HepG2 (cell line): Measurements from ENCODE around the gene ARPIN. TPM values are rescaled to one million over a fixed set of nuclear protein-coding genes. Genes with fewer than 3 reads are reported as not detected.

Experiments used
- BCL6 ChIP-seq: IDR thresholded peaks from 2 replicates; pipeline ENCODE4 v1.6.1; 2016; ENCODE audit warnings: missing genetic modification reagents, missing compliant biosample characterization
- CHD4 ChIP-seq: fragments of 200-600 bp; sonication (generic); IDR thresholded peaks from 2 replicates; pipeline ENCODE4 v1.7.0; 2017; ENCODE audit warnings: mild to moderate bottlenecking, low read length, borderline replicate concordance
- EP300 ChIP-seq, 3 experiments: sonication (generic) in 1 of 3; formaldehyde crosslinking in 1 of 3; IDR thresholded peaks; 2 replicates each; pipeline versions ENCODE4 v1.5.1 to v1.6.1; 2011 to 2020; ENCODE audit warnings: low read depth in 2 of 3, low read length in 2 of 3, borderline replicate concordance in 1 of 3, improper control_type of control experiment in 1 of 3, mild to moderate bottlenecking in 1 of 3, missing genetic modification reagents in 1 of 3, moderate library complexity in 1 of 3
- GABPA ChIP-seq, 2 experiments: IDR thresholded peaks; 2 replicates each; pipeline ENCODE4 v1.6.1; 2011 to 2016; ENCODE audit warnings: low read depth in 2 of 2, low read length in 1 of 2, missing biosample characterization in 1 of 2, missing genetic modification characterization in 1 of 2
- GATAD2A ChIP-seq: IDR thresholded peaks from 2 replicates; pipeline ENCODE4 v1.6.1; 2016
- IRF2 ChIP-seq: IDR thresholded peaks from 2 replicates; pipeline ENCODE4 v1.6.1; 2018; ENCODE audit warnings: missing genetic modification reagents, missing compliant biosample characterization
- ISX ChIP-seq: sonication (generic); formaldehyde crosslinking; conservative IDR thresholded peaks from 2 replicates; pipeline ENCODE4 v1.5.0; 2020; ENCODE audit warnings: missing genetic modification reagents
- KDM3A ChIP-seq: IDR thresholded peaks from 2 replicates; pipeline ENCODE4 v1.6.1; 2018; ENCODE audit warnings: low read depth, missing compliant biosample characterization
- POLR2A ChIP-seq, 2 experiments: IDR thresholded peaks; 2 replicates each; pipeline ENCODE4 v1.6.1; 2011; ENCODE audit warnings: low read depth in 2 of 2, low read length in 2 of 2, mild to moderate bottlenecking in 1 of 2, moderate library complexity in 1 of 2; ENCODE audit not compliant: insufficient read depth in 1 of 2
- SRSF9 ChIP-seq: fragments of 200-400 bp; formaldehyde crosslinking; IDR thresholded peaks from 2 replicates; pipeline ENCODE4 v1.6.1; 2018; ENCODE audit warnings: borderline replicate concordance, mild to moderate bottlenecking, low read depth, low read length; ENCODE audit not compliant: insufficient read depth, poor library complexity, severe bottlenecking
- TAF1 ChIP-seq: sonication (generic); formaldehyde crosslinking; IDR thresholded peaks from 2 replicates; pipeline ENCODE4 v1.4.0; 2020; ENCODE audit warnings: missing genetic modification reagents
- TCF7L2 ChIP-seq: IDR thresholded peaks from 2 replicates; pipeline ENCODE4 v1.6.1; 2011; ENCODE audit warnings: mild to moderate bottlenecking, low read depth, low read length, moderate library complexity
- ZBTB37 ChIP-seq: sonication (generic); formaldehyde crosslinking; IDR thresholded peaks from 2 replicates; pipeline ENCODE4 v1.4.0; 2020; ENCODE audit warnings: mild to moderate bottlenecking, missing genetic modification reagents
- ZFP37 ChIP-seq: sonication (generic); formaldehyde crosslinking; IDR thresholded peaks from 2 replicates; pipeline ENCODE4 v1.4.0; 2020; ENCODE audit warnings: missing genetic modification reagents, borderline replicate concordance
- ZNF446 ChIP-seq: sonication (generic); formaldehyde crosslinking; IDR thresholded peaks from 2 replicates; pipeline ENCODE4 v1.5.0; 2020; ENCODE audit warnings: mild to moderate bottlenecking, missing genetic modification reagents
- ZNF644 ChIP-seq: IDR thresholded peaks from 2 replicates; pipeline ENCODE4 v1.6.1; 2016; ENCODE audit warnings: low read depth
- ZNF777 ChIP-seq: sonication (generic); formaldehyde crosslinking; IDR thresholded peaks from 2 replicates; pipeline ENCODE4 v1.4.0; 2020; ENCODE audit warnings: missing genetic modification reagents
- ZNF781 ChIP-seq: sonication (generic); formaldehyde crosslinking; IDR thresholded peaks from 2 replicates; pipeline ENCODE4 v1.5.1; 2020; ENCODE audit warnings: borderline replicate concordance, mild to moderate bottlenecking, missing genetic modification reagents; ENCODE audit errors: not compliant biosample characterization
- polyA plus RNA-seq, 8 experiments: library from polyadenylated mRNA; depleted of rRNA in 3 of 8; stranded (reverse) in 7 of 8; unstranded in 1 of 8; fragments of >200 nt; fragmentation: Illumina TruSeq in 4 of 8; extraction: Trizol in 4 of 8; gene quantifications; 2 replicates each; pipeline versions ENCODE4 v1.2.1 to v1.2.3, GENCODE V29; 2011 to 2016; ENCODE audit warnings: low read depth in 4 of 8, missing spikeins in 1 of 8, mixed read lengths in 1 of 8; ENCODE audit not compliant: insufficient read depth in 1 of 8
- total RNA-seq, 5 experiments: library from RNA; depleted of rRNA; stranded (reverse); fragments of >200 nt; fragmentation: Illumina TruSeq; extraction: Trizol; gene quantifications; 2 replicates each; pipeline ENCODE4 v1.2.3, GENCODE V29; 2016; ENCODE audit warnings: low read depth in 1 of 5
- TF ChIP-seq, protein P1 (sequence below): sonication (generic); formaldehyde crosslinking; IDR thresholded peaks from 2 replicates; pipeline ENCODE4 v1.5.1; 2020; ENCODE audit warnings: mild to moderate bottlenecking, missing genetic modification reagents, moderate library complexity
- TF ChIP-seq, protein P2 (sequence below): sonication (generic); formaldehyde crosslinking; conservative IDR thresholded peaks from 2 replicates; pipeline ENCODE4 v1.8.0; 2022; ENCODE audit warnings: missing genetic modification reagents

ARPIN gene
- total and polyA plus RNA-seq, 2 of the 13 experiments (the other 11 are each of a cell fraction or from before 2014, with no cell fraction given) = 2.8 to 5.0 TPM

DNA sequence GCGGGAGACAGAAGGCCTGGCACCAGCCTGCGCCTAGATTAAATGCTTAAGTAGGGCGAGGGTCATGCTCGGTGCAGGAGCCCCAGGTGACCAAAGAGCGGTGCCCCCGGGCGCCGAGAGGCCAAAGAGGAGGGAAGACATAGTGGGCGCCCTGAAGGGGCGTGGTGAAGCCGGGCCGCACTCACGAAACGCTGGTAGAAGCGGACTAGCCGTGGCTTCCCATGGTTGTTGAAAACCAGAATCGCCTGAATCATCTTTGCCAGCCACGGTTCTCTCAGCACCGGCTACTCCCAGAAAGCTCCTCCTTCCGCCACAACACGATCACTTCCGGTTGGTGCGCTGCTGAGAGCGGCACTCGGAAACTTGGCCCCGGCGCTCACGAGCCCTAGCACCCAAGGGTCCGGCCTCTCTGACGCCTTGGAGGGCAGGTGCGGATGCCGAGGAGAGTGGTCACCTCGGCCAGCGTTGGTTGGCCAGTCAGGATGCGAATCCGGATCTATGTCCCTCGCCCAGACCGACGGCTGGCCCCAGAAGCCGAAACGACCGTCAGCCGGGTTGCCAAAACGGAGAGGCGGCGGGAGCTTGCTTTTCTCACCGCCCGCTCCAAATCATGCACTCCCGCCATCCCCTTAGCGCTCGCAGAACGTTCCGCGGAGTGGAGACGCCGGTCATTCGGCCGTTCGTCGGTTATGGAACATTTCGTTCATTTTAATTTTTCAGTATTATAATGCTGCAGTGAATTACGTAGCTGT, 18.9 kb downstream of the ARPIN start, which contains the start of gene AP3S2 (continued):
- 0 out of 4 replicates have a peak, but pooled peaks of 1 of the 2 experiments have one; percentile 36 for TF ChIP-seq EP300 (IDR thresholded peaks at IDR 0.05; ENCODE audit: low read depth in 2 of 2, low read length in 2 of 2)
- TF ChIP-seq EP300 (CRISPR knock-in tag; IDR thresholded peaks at IDR 0.05; ENCODE audit: borderline replicate concordance) = peak; percentile 34
- peak; percentile 98 for TF ChIP-seq ZNF777 (CRISPR knock-in tag)
- TF ChIP-seq TCF7L2 = no peak
- TF ChIP-seq ISX = no peak; the same call in 1 of the 2 replicates
- TF ChIP-seq, protein P1, sequence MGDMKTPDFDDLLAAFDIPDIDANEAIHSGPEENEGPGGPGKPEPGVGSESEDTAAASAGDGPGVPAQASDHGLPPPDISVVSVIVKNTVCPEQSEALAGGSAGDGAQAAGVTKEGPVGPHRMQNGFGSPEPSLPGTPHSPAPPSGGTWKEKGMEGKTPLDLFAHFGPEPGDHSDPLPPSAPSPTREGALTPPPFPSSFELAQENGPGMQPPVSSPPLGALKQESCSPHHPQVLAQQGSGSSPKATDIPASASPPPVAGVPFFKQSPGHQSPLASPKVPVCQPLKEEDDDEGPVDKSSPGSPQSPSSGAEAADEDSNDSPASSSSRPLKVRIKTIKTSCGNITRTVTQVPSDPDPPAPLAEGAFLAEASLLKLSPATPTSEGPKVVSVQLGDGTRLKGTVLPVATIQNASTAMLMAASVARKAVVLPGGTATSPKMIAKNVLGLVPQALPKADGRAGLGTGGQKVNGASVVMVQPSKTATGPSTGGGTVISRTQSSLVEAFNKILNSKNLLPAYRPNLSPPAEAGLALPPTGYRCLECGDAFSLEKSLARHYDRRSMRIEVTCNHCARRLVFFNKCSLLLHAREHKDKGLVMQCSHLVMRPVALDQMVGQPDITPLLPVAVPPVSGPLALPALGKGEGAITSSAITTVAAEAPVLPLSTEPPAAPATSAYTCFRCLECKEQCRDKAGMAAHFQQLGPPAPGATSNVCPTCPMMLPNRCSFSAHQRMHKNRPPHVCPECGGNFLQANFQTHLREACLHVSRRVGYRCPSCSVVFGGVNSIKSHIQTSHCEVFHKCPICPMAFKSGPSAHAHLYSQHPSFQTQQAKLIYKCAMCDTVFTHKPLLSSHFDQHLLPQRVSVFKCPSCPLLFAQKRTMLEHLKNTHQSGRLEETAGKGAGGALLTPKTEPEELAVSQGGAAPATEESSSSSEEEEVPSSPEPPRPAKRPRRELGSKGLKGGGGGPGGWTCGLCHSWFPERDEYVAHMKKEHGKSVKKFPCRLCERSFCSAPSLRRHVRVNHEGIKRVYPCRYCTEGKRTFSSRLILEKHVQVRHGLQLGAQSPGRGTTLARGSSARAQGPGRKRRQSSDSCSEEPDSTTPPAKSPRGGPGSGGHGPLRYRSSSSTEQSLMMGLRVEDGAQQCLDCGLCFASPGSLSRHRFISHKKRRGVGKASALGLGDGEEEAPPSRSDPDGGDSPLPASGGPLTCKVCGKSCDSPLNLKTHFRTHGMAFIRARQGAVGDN (CRISPR knock-in tag) = peak; percentile 99
- peak; percentile 49; the same call in 1 of the 2 replicates for TF ChIP-seq ZNF446 (CRISPR knock-in tag)
- no peak for TF ChIP-seq SRSF9
- TF ChIP-seq TAF1 (CRISPR knock-in tag) = peak; percentile 97
- peak; percentile 100 for TF ChIP-seq GABPA (IDR thresholded peaks at IDR 0.05; ENCODE audit: low read depth, low read length)
- peak; percentile 100 for TF ChIP-seq GABPA (CRISPR knock-in tag; IDR thresholded peaks at IDR 0.05; ENCODE audit: low read depth)
- TF ChIP-seq ZBTB37 (CRISPR knock-in tag) = 0 out of 2 replicates have a peak, but pooled peaks have one; percentile 17
- TF ChIP-seq IRF2 (CRISPR knock-in tag) = peak; percentile 96
- TF ChIP-seq, protein P2, sequence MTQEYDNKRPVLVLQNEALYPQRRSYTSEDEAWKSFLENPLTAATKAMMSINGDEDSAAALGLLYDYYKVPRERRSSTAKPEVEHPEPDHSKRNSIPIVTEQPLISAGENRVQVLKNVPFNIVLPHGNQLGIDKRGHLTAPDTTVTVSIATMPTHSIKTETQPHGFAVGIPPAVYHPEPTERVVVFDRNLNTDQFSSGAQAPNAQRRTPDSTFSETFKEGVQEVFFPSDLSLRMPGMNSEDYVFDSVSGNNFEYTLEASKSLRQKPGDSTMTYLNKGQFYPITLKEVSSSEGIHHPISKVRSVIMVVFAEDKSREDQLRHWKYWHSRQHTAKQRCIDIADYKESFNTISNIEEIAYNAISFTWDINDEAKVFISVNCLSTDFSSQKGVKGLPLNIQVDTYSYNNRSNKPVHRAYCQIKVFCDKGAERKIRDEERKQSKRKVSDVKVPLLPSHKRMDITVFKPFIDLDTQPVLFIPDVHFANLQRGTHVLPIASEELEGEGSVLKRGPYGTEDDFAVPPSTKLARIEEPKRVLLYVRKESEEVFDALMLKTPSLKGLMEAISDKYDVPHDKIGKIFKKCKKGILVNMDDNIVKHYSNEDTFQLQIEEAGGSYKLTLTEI (CRISPR knock-in tag) = no peak
- peak; percentile 75 for TF ChIP-seq BCL6 (CRISPR knock-in tag)
- peak; percentile 72 for TF ChIP-seq ZNF644
- peak; percentile 86 for TF ChIP-seq GATAD2A (CRISPR knock-in tag)
- no peak for TF ChIP-seq ZFP37 (CRISPR knock-in tag)
- no peak for TF ChIP-seq CHD4
- TF ChIP-seq POLR2A (IDR thresholded peaks at IDR 0.05; ENCODE audit: insufficient read depth in 1 of 2, low read depth in 2 of 2, low read length in 2 of 2) = peak; percentile 78 to 93
- peak; percentile 89 for TF ChIP-seq ZNF781 (CRISPR knock-in tag)
- TF ChIP-seq KDM3A (CRISPR knock-in tag) = peak; percentile 88; the same call in 1 of the 2 replicates
